GM12878 (cell line): ENCODE measurements around the gene MEIS2. TPM values are rescaled to one million over a fixed set of nuclear protein-coding genes. Genes with fewer than 3 reads are reported as not detected.
A peak's percentile ranks its signal among the peaks of the same experiment; 100 is the strongest.

Experiments
- ATAC-seq: fragments of 200-7000 bp; cut with Tn5 transposase; 3 replicates; pipeline ENCODE4 v1.9.1; 2020; ENCODE audit warnings: mild to moderate bottlenecking, moderate library complexity
- BruUV-seq: library from RNA; stranded (reverse); fragments of 400-500 nt; replicated peaks from 2 replicates; lab custom pipeline; 2021; lab: Mats Ljungman, UMichigan
- CTCF ChIA-PET: fragments of 300-600 bp; sonication (Branson Sonifier 250); formaldehyde crosslinking; extraction: SDS; loops from one replicate; lab custom pipeline; 2021; ENCODE audit warnings: inconsistent platforms; lab: Yijun Ruan, JAX
- POLR2A ChIA-PET: fragments of 350-600 bp; formaldehyde crosslinking; extraction: SDS; loops from one replicate; lab custom pipeline; 2021; ENCODE audit warnings: inconsistent platforms; lab: Charles Lee
- RAD21 ChIA-PET: fragments of 300-600 bp; sonication (Branson Sonifier 250); formaldehyde crosslinking; loops from one replicate; lab custom pipeline; 2023; ENCODE audit warnings: antibody characterized with exemption; ENCODE audit not compliant: unreplicated experiment; lab: Charles Lee
- SMC1A ChIA-PET: fragments of 300-600 bp; sonication (Branson Sonifier 250); formaldehyde crosslinking; loops from one replicate; lab custom pipeline; 2023; ENCODE audit not compliant: unreplicated experiment, uncharacterized antibody; lab: Charles Lee
- DNase-seq: peaks from one replicate; pipeline ENCODE4 v3.0.0-alpha.2; 2011; ENCODE audit warnings: low read depth, low spot score
- FAIRE-seq: peaks from 3 replicates; lab custom pipeline; 2011; peaks lifted over from hg19 to GRCh38; lab: Jason Lieb, UNC
- H2AFZ ChIP-seq: 2 replicates; pipeline ENCODE4 v1.6.0; 2011; ENCODE audit warnings: low read depth, low read length, control low read depth; ENCODE audit not compliant: control insufficient read depth
- H3K27ac ChIP-seq: 2 replicates; pipeline ENCODE4 v1.5.1; 2011; ENCODE audit warnings: control low read depth; ENCODE audit not compliant: control insufficient read depth, insufficient read depth
- H3K27me3 ChIP-seq, 2 experiments: replicated peaks in 1 of 2; 2 replicates each; pipeline versions ENCODE4 v1.6.0 to v1.6.1; 2011; ENCODE audit warnings: low read length in 1 of 2; ENCODE audit not compliant: control insufficient read depth in 2 of 2, insufficient read depth in 2 of 2
- H3K36me3 ChIP-seq, 2 experiments: 2 replicates each; pipeline ENCODE4 v1.5.1; 2011; ENCODE audit warnings: low read length in 1 of 2; ENCODE audit not compliant: control insufficient read depth in 2 of 2, insufficient read depth in 2 of 2
- H3K4me1 ChIP-seq: 2 replicates; pipeline ENCODE4 v1.6.1; 2011; ENCODE audit warnings: mild to moderate bottlenecking, low read length, moderate library complexity, mixed read lengths; ENCODE audit not compliant: control insufficient read depth, insufficient read depth
- H3K4me2 ChIP-seq: 2 replicates; pipeline ENCODE4 v1.6.0; 2011; ENCODE audit warnings: control low read depth; ENCODE audit not compliant: control insufficient read depth, insufficient read depth
- H3K4me3 ChIP-seq: fragments of 200-600 bp; sonication (generic); 2 replicates; pipeline ENCODE4 v1.5.1; 2016
- H3K79me2 ChIP-seq: 2 replicates; pipeline ENCODE4 v1.6.0; 2011; ENCODE audit warnings: low read length; ENCODE audit not compliant: control insufficient read depth, insufficient read depth
- H3K9ac ChIP-seq: 2 replicates; pipeline ENCODE4 v1.8.0; 2011; ENCODE audit warnings: low read length, control low read depth, mixed read lengths; ENCODE audit not compliant: control insufficient read depth, insufficient read depth
- H3K9me3 ChIP-seq: replicated peaks from 3 replicates; pipeline ENCODE4 v1.5.1; 2011; ENCODE audit warnings: mild to moderate bottlenecking, low read length; ENCODE audit not compliant: control insufficient read depth, insufficient read depth
- H4K20me1 ChIP-seq: 2 replicates; pipeline ENCODE4 v1.6.0; 2011; ENCODE audit not compliant: control insufficient read depth, insufficient read depth
- ATF7 ChIP-seq: fragments of 450-650 bp; IDR thresholded peaks from 2 replicates; pipeline ENCODE4 v1.6.1; 2016; ENCODE audit warnings: low read depth, mild to moderate bottlenecking
- EED ChIP-seq: sonication (generic); IDR thresholded peaks from 2 replicates; pipeline ENCODE4 v1.6.1; 2016; ENCODE audit warnings: antibody characterized with exemption, low read depth
- EGR1 ChIP-seq, 2 experiments: IDR thresholded peaks; 1 replicate in 1 of 2; 2 replicates in 1 of 2; pipeline ENCODE4 v1.6.1; 2011 to 2012; ENCODE audit warnings: low read depth in 2 of 2, low read length in 2 of 2, borderline replicate concordance in 1 of 2, mild to moderate bottlenecking in 1 of 2, moderate library complexity in 1 of 2
- FOS ChIP-seq: IDR thresholded peaks from 3 replicates; pipeline ENCODE4 v1.6.1; 2011; ENCODE audit warnings: borderline replicate concordance; ENCODE audit not compliant: insufficient read length; ENCODE audit errors: extremely low read depth
- FOXM1 ChIP-seq: IDR thresholded peaks from 2 replicates; pipeline ENCODE4 v1.6.1; 2012; ENCODE audit warnings: low read depth, mild to moderate bottlenecking, inconsistent platforms, low read length, moderate library complexity
- GATAD2B ChIP-seq: fragments of 450-650 bp; conservative IDR thresholded peaks from 2 replicates; pipeline ENCODE4 v1.6.1; 2017; ENCODE audit warnings: low read depth, mild to moderate bottlenecking, moderate library complexity
- IKZF2 ChIP-seq, 2 experiments: fragments of 450-650 bp; IDR thresholded peaks; 2 replicates each; pipeline ENCODE4 v1.6.1; 2017; ENCODE audit warnings: mild to moderate bottlenecking in 2 of 2, moderate library complexity in 2 of 2
- MEF2A ChIP-seq: IDR thresholded peaks from 2 replicates; pipeline ENCODE4 v1.6.1; 2011; ENCODE audit warnings: low read depth, mild to moderate bottlenecking, low read length, moderate library complexity; ENCODE audit not compliant: insufficient read depth
- NBN ChIP-seq: fragments of 450-650 bp; IDR thresholded peaks from 2 replicates; pipeline ENCODE4 v1.6.1; 2016
- NFYB ChIP-seq: IDR thresholded peaks from 2 replicates; pipeline ENCODE4 v1.6.1; 2011; ENCODE audit warnings: low read depth, mild to moderate bottlenecking, low read length, improper control_type of control experiment, moderate library complexity; ENCODE audit not compliant: insufficient read depth
- RELB ChIP-seq: fragments of 450-650 bp; IDR thresholded peaks from 2 replicates; pipeline ENCODE4 v1.6.1; 2017; ENCODE audit warnings: low read depth, mild to moderate bottlenecking, moderate library complexity
- RUNX3 ChIP-seq: IDR thresholded peaks from 2 replicates; pipeline ENCODE4 v1.6.1; 2012; ENCODE audit warnings: low read length, inconsistent platforms
- ZBTB33 ChIP-seq: fragments of 450-650 bp; IDR thresholded peaks from 2 replicates; pipeline ENCODE4 v1.6.1; 2017; ENCODE audit warnings: mild to moderate bottlenecking
- in situ Hi-C: fragments of 300-500 bp; cut with MboI; formaldehyde crosslinking; loops from 9 replicates; pipeline ENCODE4 v1.14.3; 2018; ENCODE audit warnings: mixed read lengths
- intact Hi-C: fragments of 100-400 bp; cut with micrococcal nuclease; formaldehyde crosslinking; loops from one replicate; pipeline ENCODE4 v1.14.2; 2022; ENCODE audit not compliant: unreplicated experiment
- polyA plus RNA-seq, 11 experiments: library from polyadenylated mRNA; depleted of rRNA in 4 of 11; unstranded in 6 of 11; stranded (reverse) in 5 of 11; fragments of >200 nt; fragmentation: Nextera tagmentation in 4 of 11; fragmentation: Illumina TruSeq in 1 of 11; extraction: Ambion mirVana in 4 of 11; extraction: Trizol in 1 of 11; gene quantifications; 1 replicate in 1 of 11; 2 replicates in 10 of 11; pipeline versions ENCODE4 v1.2.1 to v1.2.3, GENCODE V29; 2011 to 2016; ENCODE audit warnings: inconsistent platforms in 2 of 11, missing spikeins in 2 of 11, low read depth in 1 of 11
- total RNA-seq, 4 experiments: library from RNA; depleted of rRNA in 3 of 4; stranded (reverse); fragments of >200 nt in 3 of 4; fragmentation: Illumina TruSeq in 1 of 4; extraction: Trizol in 1 of 4; gene quantifications; 2 replicates each; pipeline versions ENCODE4 v1.2.1 to v1.2.3, GENCODE V29; 2013 to 2021
- TF ChIP-seq, protein P1 (sequence below): fragments of 450-650 bp; IDR thresholded peaks from 2 replicates; pipeline ENCODE4 v1.6.1; 2016; ENCODE audit warnings: mild to moderate bottlenecking, moderate library complexity, borderline replicate concordance

Gene MEIS2
- total and polyA plus RNA-seq, 10 of the 15 experiments (the other 5 are each of a cell fraction or from before 2014, with no cell fraction given): 9.2 to 54.0 (median 20.4) TPM

GRCh38 chr15:37100109-37100965 lies at the start of gene MEIS2 (continued):
- TF ChIP-seq ZBTB33: no peak
- TF ChIP-seq, protein P1, sequence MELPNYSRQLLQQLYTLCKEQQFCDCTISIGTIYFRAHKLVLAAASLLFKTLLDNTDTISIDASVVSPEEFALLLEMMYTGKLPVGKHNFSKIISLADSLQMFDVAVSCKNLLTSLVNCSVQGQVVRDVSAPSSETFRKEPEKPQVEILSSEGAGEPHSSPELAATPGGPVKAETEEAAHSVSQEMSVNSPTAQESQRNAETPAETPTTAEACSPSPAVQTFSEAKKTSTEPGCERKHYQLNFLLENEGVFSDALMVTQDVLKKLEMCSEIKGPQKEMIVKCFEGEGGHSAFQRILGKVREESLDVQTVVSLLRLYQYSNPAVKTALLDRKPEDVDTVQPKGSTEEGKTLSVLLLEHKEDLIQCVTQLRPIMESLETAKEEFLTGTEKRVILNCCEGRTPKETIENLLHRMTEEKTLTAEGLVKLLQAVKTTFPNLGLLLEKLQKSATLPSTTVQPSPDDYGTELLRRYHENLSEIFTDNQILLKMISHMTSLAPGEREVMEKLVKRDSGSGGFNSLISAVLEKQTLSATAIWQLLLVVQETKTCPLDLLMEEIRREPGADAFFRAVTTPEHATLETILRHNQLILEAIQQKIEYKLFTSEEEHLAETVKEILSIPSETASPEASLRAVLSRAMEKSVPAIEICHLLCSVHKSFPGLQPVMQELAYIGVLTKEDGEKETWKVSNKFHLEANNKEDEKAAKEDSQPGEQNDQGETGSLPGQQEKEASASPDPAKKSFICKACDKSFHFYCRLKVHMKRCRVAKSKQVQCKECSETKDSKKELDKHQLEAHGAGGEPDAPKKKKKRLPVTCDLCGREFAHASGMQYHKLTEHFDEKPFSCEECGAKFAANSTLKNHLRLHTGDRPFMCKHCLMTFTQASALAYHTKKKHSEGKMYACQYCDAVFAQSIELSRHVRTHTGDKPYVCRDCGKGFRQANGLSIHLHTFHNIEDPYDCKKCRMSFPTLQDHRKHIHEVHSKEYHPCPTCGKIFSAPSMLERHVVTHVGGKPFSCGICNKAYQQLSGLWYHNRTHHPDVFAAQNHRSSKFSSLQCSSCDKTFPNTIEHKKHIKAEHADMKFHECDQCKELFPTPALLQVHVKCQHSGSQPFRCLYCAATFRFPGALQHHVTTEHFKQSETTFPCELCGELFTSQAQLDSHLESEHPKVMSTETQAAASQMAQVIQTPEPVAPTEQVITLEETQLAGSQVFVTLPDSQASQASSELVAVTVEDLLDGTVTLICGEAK: peak; percentile 33; the same call in 1 of the 2 replicates
- TF ChIP-seq NFYB: no peak
- peak; percentile 88 for TF ChIP-seq ATF7

DNA sequence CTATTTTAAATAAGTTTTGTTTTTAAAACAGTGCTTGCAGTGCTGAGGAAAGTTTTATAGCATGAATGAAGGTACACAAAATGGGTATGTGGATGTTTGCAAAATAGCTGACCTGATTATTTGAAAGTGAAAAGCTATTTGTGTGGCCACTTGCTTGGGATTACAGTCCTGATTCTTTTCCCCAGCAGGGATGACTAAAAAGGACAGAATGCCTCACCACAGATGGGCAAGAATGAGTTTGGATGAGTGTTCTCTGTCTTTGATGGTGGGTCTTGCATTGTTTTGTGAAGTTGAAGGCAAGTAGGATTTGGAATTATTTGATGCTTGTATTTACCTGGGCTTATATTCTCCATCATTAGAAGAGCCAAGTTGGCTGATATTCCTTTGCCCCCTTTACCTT lies 48.8 kb upstream of the MEIS2 start:
- Histone ChIP-seq H3K4me2 (no peak overlapping the region), H3K27ac (no peak overlapping the region), H3K9ac (no peak overlapping the region), H2AFZ (no peak overlapping the region), H3K4me3 (no peak overlapping the region), H4K20me1 (no peaks in the 10 kb centered on the region), H3K9me3 (no peaks in the 10 kb centered on the region), H3K36me3 (no peaks in the 10 kb centered on the region), H3K4me1 (no peaks in the 10 kb centered on the region), H3K79me2 (no peaks in the 10 kb centered on the region), H3K27me3 (no peaks in the 10 kb centered on the region)
- intact Hi-C loops (no loop called here), in situ Hi-C loops (no loop called here)
- no TSS peak for BruUV-seq
- CTCF ChIA-PET: no interaction called here
- no peak for DNase-seq
- RAD21 ChIA-PET: no interaction called here
- POLR2A ChIA-PET: no interaction called here
- ATAC-seq: no peak
- SMC1A ChIA-PET: interaction anchor here (0.9 kb wide), 1 partner anchor 732 kb away, joined by 3 read pairs; no protein-coding TSS in a partner anchor
- FAIRE-seq: no peak
- TF ChIP-seq MEF2A (no peak), GATAD2B (no peak), RUNX3 (no peak), IKZF2 (IDR thresholded peaks at IDR 0.05) (no peak), EGR1 (IDR thresholded peaks at IDR 0.05; ENCODE audit: borderline replicate concordance in 1 of 2, low read depth in 2 of 2, low read length in 2 of 2) (no peak), NBN (no peak), FOS (no peak), FOXM1 (no peak), RELB (no peak), ATF7 (no peak), EED (no peak)
